IPS-NIHi7 (cell line): ENCODE measurements around the gene STARD4.

Experiments used
- DNase-seq: peaks from one replicate; pipeline ENCODE4 v3.0.0; 2012; ENCODE audit warnings: mixed read lengths; ENCODE audit errors: extremely low spot score

STARD4 gene

DNA sequence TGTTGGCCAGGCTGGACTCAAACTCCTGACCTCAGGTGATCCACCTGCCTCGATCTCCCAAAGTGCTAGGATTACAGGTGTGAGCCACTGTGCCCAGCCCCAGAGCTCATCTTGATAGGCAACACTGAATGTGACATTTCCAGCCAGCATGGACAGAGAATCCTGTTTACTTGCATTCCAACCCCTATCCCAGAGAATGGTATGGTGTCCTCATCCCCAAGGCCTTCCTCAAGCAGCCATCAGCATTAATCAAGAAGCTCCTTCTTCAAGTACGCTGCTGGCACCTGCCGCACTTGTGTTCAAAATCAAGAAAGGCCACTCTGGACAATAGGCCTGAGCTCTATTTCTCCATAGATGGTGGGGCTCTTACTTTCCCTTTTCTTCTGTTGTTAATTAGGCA is 40.2 kb downstream of the STARD4 start:
- DNase-seq, result no peak

- no peak for DNase-seq
Measured at GRCh38 chr5:111469903-111470302, 42.4 kb downstream of the STARD4 start.

DNA sequence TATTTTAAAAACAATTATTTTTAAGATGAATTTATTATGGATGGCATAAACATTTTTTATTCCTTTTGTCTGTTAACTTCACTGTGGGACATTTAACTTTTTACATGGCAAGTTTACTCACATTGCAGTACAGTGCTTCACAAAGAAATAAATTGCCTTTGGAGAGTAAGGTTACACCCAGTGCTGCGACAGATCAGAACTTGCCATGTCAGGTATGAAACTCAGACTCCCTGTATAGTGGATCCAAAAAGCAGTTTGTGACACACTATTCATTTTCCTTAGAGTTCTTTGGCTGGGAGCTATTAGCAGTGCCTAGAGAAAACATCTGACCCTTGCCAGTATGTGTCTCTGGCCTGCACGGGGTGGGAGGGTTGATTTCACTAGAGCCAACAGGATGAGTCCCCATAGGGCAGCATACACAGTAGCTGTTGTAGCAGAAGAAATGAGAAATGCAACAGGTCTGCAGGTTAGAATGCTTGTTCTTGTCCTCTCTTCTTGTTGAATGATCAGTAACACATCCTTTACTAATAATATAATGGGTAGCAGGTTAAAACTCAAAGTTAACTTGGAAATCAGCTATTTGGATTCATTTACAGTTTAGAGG is 42.9 kb downstream of the STARD4 start:
- no peak for DNase-seq

GRCh38 chr5:111463311-111463710 is 49.0 kb downstream of the STARD4 start:
- no peak for DNase-seq

DNA sequence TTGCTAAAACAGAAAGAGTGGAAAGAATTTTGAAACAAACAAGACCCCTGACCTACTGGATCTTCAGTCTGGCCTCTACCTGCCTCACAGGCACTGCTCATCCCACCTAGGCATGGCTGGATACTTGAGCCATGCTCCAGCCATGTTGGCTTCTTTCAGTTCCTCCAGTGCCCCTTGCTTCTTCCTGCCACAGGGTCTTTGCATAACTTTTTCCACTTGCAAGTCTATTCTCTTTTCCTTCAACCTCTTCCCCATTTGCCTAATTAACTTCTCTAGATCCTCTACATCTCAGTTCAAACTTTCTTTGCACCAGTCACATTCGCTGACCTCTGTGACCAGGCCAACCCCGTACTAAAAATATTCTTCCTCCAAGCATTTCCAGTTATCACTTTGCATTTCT is 50.4 kb downstream of the STARD4 start:
- DNase-seq, result no peak

DNA sequence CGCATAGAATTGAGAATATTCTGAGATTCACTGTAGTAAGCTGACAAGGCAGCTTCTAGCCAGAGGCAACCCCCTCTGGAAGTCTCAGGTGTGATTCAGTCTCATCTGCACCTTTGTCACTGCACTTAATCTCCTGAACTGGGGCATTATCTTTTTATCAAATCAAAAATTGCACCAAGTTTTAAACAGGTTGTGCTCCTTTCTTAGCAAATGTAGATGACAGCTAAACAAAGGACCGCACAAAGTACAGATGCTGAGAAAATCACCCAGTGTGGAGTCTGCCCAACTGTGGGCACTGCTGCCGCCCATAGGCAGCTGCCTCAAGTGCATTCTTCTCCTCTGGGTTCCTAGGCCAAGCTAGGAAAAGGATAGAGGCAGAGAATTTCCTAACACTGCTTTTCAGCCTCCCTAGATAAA is 51.1 kb downstream of the STARD4 start:
- peak; percentile 79 for DNase-seq

DNA sequence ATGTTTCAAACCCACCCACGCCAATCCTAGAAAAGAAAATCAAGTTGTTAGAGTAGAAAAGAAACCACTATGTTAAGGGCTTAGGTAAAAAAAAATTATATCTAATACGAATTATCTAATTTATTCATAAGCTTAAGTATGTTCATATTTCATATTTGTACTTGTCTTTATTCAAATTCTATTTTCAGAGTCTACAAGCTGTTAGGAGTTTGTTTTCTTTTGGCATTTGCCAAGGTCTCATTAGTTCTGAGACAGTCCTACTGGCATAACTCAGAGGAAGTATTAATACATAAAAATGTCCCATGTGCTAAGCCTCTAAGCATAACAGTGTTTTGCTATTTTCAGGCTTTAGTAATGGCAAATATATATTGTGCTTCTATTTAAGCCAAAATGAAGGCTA is 57.6 kb downstream of the STARD4 start:
- DNase-seq, result no peak

GRCh38 chr5:111454198-111454622 is 58.1 kb downstream of the STARD4 start:
- no peak for DNase-seq

DNA sequence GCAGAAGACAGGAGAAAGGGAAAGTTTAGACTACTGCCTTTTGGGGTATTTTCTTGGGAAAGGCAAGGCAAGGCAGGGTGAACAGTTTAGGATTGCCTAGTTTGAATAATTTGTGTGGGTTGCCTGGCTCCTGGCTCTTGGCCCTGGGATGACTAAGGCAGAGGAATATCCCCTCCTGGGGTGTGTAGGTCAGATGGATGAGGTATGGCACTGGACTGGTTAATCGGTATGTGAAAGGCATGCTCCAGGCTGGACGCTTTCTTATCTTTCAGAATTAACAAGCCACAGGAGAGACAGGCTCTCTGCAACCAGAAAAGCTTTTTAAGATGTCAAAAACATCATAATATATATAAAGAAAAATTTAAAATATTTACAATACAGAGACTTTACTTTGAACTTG is 58.6 kb downstream of the STARD4 start:
- no peak for DNase-seq

GRCh38 chr5:111453295-111453694 is 59.0 kb downstream of the STARD4 start:
- no peak for DNase-seq

GRCh38 chr5:111447822-111448221 is 64.5 kb downstream of the STARD4 start:
- DNase-seq, result no peak

GRCh38 chr5:111447099-111447498 is 65.2 kb downstream of the STARD4 start:
- DNase-seq, result no peak
